GM19351 (cell line): ENCODE data around the gene DGKA.

Experiments
- ATAC-seq: cut with Tn5 transposase; IDR thresholded peaks from one replicate; pipeline ENCODE4 v1.9.1; 2021; ENCODE audit warnings: mild to moderate bottlenecking, moderate library complexity; ENCODE audit not compliant: unreplicated experiment

DGKA gene

GRCh38 chr12:55931317-55931779 is 386 bp downstream of the DGKA start:
- no peak for ATAC-seq

- ATAC-seq = no peak
Observed at GRCh38 chr12:55931780-55932550, 1.0 kb downstream of the DGKA start.

- no peak for ATAC-seq
Observed at GRCh38 chr12:55932551-55932910, 1.6 kb downstream of the DGKA start.

GRCh38 chr12:55933169-55933798 is 2.3 kb downstream of the DGKA start:
- no peak for ATAC-seq

- ATAC-seq = no peak
Observed at GRCh38 chr12:55933799-55934742, 3.1 kb downstream of the DGKA start.

GRCh38 chr12:55934773-55935172 is 3.8 kb downstream of the DGKA start:
- no peak for ATAC-seq

GRCh38 chr12:55935738-55936151 is 4.8 kb downstream of the DGKA start:
- no peak for ATAC-seq

- no peak for ATAC-seq
Observed at GRCh38 chr12:55937981-55938380, 7.0 kb downstream of the DGKA start.

- no peak for ATAC-seq
Observed at GRCh38 chr12:55938826-55939501, 8.0 kb downstream of the DGKA start.

GRCh38 chr12:55940065-55940732 is 9.2 kb downstream of the DGKA start:
- peak; percentile 99 for ATAC-seq

- no peak for ATAC-seq
Observed at GRCh38 chr12:55942055-55942454, 11.1 kb downstream of the DGKA start.

- no peak for ATAC-seq
Observed at GRCh38 chr12:55942577-55943136, 11.7 kb downstream of the DGKA start.

- ATAC-seq = no peak
Observed at GRCh38 chr12:55946553-55946952, 15.6 kb downstream of the DGKA start.

GRCh38 chr12:55955344-55955743 is 24.4 kb downstream of the DGKA start:
- ATAC-seq = no peak

- ATAC-seq = no peak
Observed at GRCh38 chr12:55955800-55956508, 25.0 kb downstream of the DGKA start.

- no peak for ATAC-seq
Observed at GRCh38 chr12:55957106-55957859, 26.3 kb downstream of the DGKA start.

GRCh38 chr12:55963760-55964159 is 32.8 kb downstream of the DGKA start:
- ATAC-seq = no peak

- ATAC-seq = no peak
Observed at GRCh38 chr12:55965240-55965639, 34.3 kb downstream of the DGKA start.
